Subcutaneous adipose tissue (tissue), 4 donors: ENCODE results near the gene ZDHHC11. TPM values are rescaled to one million over a fixed set of nuclear protein-coding genes. Genes with fewer than 3 reads are reported as not detected.

Experiments
- CTCF ChIP-seq: fragments of 450-650 bp; IDR thresholded peaks from one replicate; pipeline ENCODE4 v1.5.1; 2016; ENCODE audit warnings: low read depth, mild to moderate bottlenecking, control low read depth, antibody characterized with exemption, moderate library complexity
- total RNA-seq, 4 donors: library from RNA; depleted of rRNA; stranded (reverse); fragments of >200 nt; gene quantifications; one replicate each; pipeline ENCODE4 v1.1.0, GENCODE V29; 2016

The ZDHHC11 gene
- total RNA-seq, 4 donors from 2014 or later = 0.88 to 4.5 (median 1.3) TPM

- TF ChIP-seq CTCF = no peak
These were observed 17.8 kb upstream of the ZDHHC11 start for GRCh38 chr5:868428-869135.

- TF ChIP-seq CTCF = no peak
These were observed 16.6 kb upstream of the ZDHHC11 start for GRCh38 chr5:867300-867870.

DNA sequence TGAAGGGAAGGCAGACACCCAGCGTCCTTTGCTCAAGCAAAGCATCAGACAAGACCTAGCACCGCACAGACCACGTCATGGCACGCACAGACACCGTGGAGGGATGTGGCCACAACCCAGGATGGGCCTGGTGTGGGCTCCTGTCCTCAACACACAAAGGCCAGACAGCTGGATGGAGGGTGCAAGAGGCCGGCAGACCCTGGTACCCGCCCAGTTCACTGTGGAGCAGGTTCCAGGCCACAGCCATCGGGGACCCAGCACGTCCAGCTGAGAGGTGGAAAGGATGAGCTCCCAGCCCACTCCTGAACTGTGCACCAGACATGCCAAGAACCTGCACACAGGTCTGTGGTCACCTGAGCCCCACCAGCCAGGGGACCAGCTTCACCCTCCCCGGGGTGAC lies 15.0 kb upstream of the ZDHHC11 start:
- no peak for TF ChIP-seq CTCF

DNA sequence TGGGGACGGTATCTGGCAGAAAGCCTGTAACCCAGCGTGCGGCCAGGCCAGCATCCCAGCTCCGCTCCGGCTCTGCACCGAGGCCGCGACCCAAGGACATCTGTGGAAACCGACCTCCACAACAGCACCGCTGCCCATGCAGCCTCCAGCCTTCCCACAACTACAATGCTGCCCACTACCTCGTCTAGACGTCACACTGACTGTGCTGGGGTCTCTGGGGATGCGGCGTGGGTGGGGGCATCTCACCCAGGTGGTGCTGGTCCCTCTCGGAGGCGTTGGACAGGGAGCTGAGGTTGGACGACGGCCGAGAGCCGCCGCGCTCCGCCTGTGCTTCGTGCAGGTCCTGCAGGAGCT lies 14.4 kb upstream of the ZDHHC11 start:
- no peak for TF ChIP-seq CTCF

- no peak for TF ChIP-seq CTCF
These were observed 13.8 kb upstream of the ZDHHC11 start for GRCh38 chr5:864492-865167.

DNA sequence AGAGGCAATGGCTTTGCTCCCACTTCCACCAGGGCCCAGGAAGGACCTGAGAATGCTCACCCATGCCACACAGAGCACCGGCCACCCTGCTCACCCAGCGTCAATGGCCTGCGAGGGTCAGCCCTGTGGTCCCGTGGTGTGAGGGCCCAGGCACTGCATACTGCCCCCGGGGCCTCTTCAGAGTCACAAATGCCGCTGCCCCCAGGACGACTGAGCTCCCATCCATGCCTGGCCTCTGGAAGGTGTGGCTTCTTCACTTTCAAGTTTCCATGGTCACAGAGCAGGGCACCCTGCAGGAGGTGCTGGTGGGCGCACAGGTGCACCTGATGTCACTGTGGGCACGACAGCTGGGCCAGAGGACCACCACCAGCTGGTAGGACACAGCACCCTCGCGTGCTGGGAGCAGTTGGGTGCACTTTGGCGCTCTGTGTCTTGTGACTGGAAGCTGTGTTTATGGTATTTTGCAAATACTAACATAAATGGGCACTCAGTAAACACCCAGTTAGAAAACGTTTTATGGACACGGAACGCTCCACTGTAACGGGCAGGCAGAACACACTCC lies 12.5 kb upstream of the ZDHHC11 start:
- no peak for TF ChIP-seq CTCF
